B cell (primary cell): Measurements from ENCODE around the gene NPAS3. TPM values are rescaled to one million over a fixed set of nuclear protein-coding genes. Genes with fewer than 3 reads are reported as not detected.

Experiments used
- ATAC-seq: fragments of 200-7000 bp; cut with Tn5 transposase; one replicate; pipeline ENCODE4 v1.10.0; 2021; ENCODE audit warnings: low read depth, mild to moderate bottlenecking, moderate number of reproducible peaks, moderate library complexity
- CTCF ChIA-PET: fragments of 350-600 bp; sonication (Branson Sonifier 250); formaldehyde crosslinking; loops from one replicate; lab custom pipeline; 2021; ENCODE audit warnings: antibody characterized with exemption, inconsistent platforms; lab: Charles Lee
- POLR2A ChIA-PET: fragments of 350-600 bp; sonication (Branson Sonifier 250); formaldehyde crosslinking; loops from one replicate; lab custom pipeline; 2021; ENCODE audit warnings: antibody characterized with exemption; lab: Charles Lee
- DNase-seq: peaks from one replicate; pipeline ENCODE4 v3.0.0; 2013
- H2AFZ ChIP-seq: 2 replicates; pipeline ENCODE4 v1.6.1; 2012; ENCODE audit warnings: mild to moderate bottlenecking, low read depth, low read length; ENCODE audit not compliant: insufficient read depth, poor library complexity, severe bottlenecking
- H3K27ac ChIP-seq, 2 donors: 1 replicate in 1 of 2; 2 replicates in 1 of 2; pipeline ENCODE4 v1.5.1; 2012 to 2013; ENCODE audit warnings: low read length in 2 of 2, mild to moderate bottlenecking in 2 of 2, moderate library complexity in 1 of 2
- H3K27me3 ChIP-seq, 4 experiments: fragments of 200-600 bp in 1 of 4; sonication (generic) in 1 of 4; replicated peaks in 1 of 4; 1 replicate in 2 of 4; 2 replicates in 2 of 4; pipeline versions ENCODE4 v1.6.1 to v1.7.0; 2013 to 2016; ENCODE audit warnings: low read length in 3 of 4, mild to moderate bottlenecking in 2 of 4, mixed read lengths in 1 of 4, moderate library complexity in 1 of 4; ENCODE audit not compliant: insufficient read depth in 4 of 4, control insufficient read depth in 3 of 4; ENCODE audit errors: control extremely low read depth in 1 of 4
- H3K36me3 ChIP-seq, 2 experiments: replicated peaks in 1 of 2; 1 replicate in 1 of 2; 2 replicates in 1 of 2; pipeline versions ENCODE4 v1.6.1 to v1.7.1; 2013; ENCODE audit warnings: low read length in 1 of 2; ENCODE audit not compliant: insufficient read depth in 2 of 2, control insufficient read depth in 1 of 2; ENCODE audit errors: control extremely low read depth in 1 of 2, extremely low read depth in 1 of 2
- H3K4me1 ChIP-seq, 2 donors: fragments of 200-600 bp in 1 of 2; sonication (generic) in 1 of 2; 1 replicate in 1 of 2; 2 replicates in 1 of 2; pipeline versions ENCODE4 v1.5.1 to v1.6.1; 2013 to 2017; ENCODE audit warnings: low read length in 2 of 2; ENCODE audit not compliant: control insufficient read depth in 2 of 2, insufficient read depth in 2 of 2
- H3K4me2 ChIP-seq: replicated peaks from 2 replicates; pipeline ENCODE3; 2012; ENCODE audit warnings: mild to moderate bottlenecking, low read depth, low read length; ENCODE audit not compliant: poor library complexity, severe bottlenecking
- H3K4me3 ChIP-seq, 5 experiments: fragments of 200-600 bp in 1 of 5; sonication (generic) in 1 of 5; 1 replicate in 3 of 5; 2 replicates in 2 of 5; pipeline versions ENCODE4 v1.5.1 to v1.7.0; 2011 to 2016; ENCODE audit warnings: low read length in 4 of 5, mild to moderate bottlenecking in 4 of 5, low read depth in 2 of 5, control low read depth in 1 of 5, moderate library complexity in 1 of 5; ENCODE audit not compliant: insufficient read depth in 1 of 5; ENCODE audit errors: control extremely low read depth in 1 of 5, extremely low read depth in 1 of 5
- H3K79me2 ChIP-seq: fragments of 200-600 bp; sonication (generic); one replicate; pipeline ENCODE4 v1.6.0; 2016; ENCODE audit warnings: low read length; ENCODE audit not compliant: control insufficient read depth, insufficient read depth
- H3K9ac ChIP-seq: fragments of 200-600 bp; sonication (generic); 2 replicates; pipeline ENCODE4 v1.6.1; 2017; ENCODE audit warnings: mild to moderate bottlenecking, low read length, moderate library complexity
- H3K9me3 ChIP-seq, 3 donors: one replicate each; pipeline versions ENCODE4 v1.6.1 to v1.7.1; 2013; ENCODE audit warnings: low read length in 2 of 3; ENCODE audit not compliant: control insufficient read depth in 2 of 3, insufficient read depth in 1 of 3; ENCODE audit errors: control extremely low read depth in 1 of 3
- H4K20me1 ChIP-seq: 2 replicates; pipeline ENCODE4 v1.6.0; 2012; ENCODE audit warnings: mild to moderate bottlenecking, low read length; ENCODE audit not compliant: insufficient read depth, control insufficient read depth, poor library complexity, severe bottlenecking
- H3K27ac Mint-ChIP-seq: one replicate; pipeline ENCODE4 v1.8.0; 2021; ENCODE audit warnings: mixed read lengths
- H3K27me3 Mint-ChIP-seq: one replicate; pipeline ENCODE4 v1.8.0; 2021; ENCODE audit warnings: mixed read lengths
- H3K4me1 Mint-ChIP-seq: one replicate; pipeline ENCODE4 v1.8.0; 2021; ENCODE audit warnings: mixed read lengths
- H3K4me3 Mint-ChIP-seq: one replicate; pipeline ENCODE4 v1.8.0; 2021; ENCODE audit warnings: mixed read lengths
- H3K9me3 Mint-ChIP-seq: one replicate; pipeline ENCODE4 v1.8.0; 2022; ENCODE audit warnings: mixed read lengths; ENCODE audit not compliant: insufficient read depth
- EZH2 ChIP-seq: IDR thresholded peaks from 2 replicates; pipeline ENCODE4 v1.6.1; 2012; ENCODE audit warnings: borderline replicate concordance, low read depth, mild to moderate bottlenecking, moderate library complexity, low read length; ENCODE audit not compliant: insufficient read depth, poor library complexity, severe bottlenecking
- WGBS: methylation state at CpG from one replicate; pipeline ENCODE4 v1.1.5; 2013; ENCODE audit warnings: missing lambda C conversion rate; ENCODE audit not compliant: insufficient coverage; 5-methylcytosine and 5-hydroxymethylcytosine counted together
- intact Hi-C: fragments of 100-400 bp; cut with micrococcal nuclease; formaldehyde crosslinking; loops from one replicate; pipeline ENCODE4 v1.10.0; 2022
- polyA plus RNA-seq: library from polyadenylated mRNA; depleted of rRNA; stranded (reverse); fragments of >200 nt; gene quantifications from 2 replicates; pipeline ENCODE4 v1.2.3, GENCODE V29; 2012
- total RNA-seq, 2 donors: library from RNA; stranded (reverse); fragments of 120-200 nt in 1 of 2; gene quantifications; 1 replicate in 1 of 2; 2 replicates in 1 of 2; pipeline versions ENCODE4 v1.2.3 to v1.2.4, GENCODE V29; 2013 to 2022
- TF ChIP-seq, protein P1 (sequence below): fragments of 200-600 bp; IDR thresholded peaks from one replicate; pipeline ENCODE4 v1.8.0; 2022; ENCODE audit warnings: antibody characterized with exemption, mild to moderate bottlenecking

NPAS3 gene
- total and polyA plus RNA-seq, 2 donors (not counting 1 experiment from before 2014, with no cell fraction given) = not detected

DNA sequence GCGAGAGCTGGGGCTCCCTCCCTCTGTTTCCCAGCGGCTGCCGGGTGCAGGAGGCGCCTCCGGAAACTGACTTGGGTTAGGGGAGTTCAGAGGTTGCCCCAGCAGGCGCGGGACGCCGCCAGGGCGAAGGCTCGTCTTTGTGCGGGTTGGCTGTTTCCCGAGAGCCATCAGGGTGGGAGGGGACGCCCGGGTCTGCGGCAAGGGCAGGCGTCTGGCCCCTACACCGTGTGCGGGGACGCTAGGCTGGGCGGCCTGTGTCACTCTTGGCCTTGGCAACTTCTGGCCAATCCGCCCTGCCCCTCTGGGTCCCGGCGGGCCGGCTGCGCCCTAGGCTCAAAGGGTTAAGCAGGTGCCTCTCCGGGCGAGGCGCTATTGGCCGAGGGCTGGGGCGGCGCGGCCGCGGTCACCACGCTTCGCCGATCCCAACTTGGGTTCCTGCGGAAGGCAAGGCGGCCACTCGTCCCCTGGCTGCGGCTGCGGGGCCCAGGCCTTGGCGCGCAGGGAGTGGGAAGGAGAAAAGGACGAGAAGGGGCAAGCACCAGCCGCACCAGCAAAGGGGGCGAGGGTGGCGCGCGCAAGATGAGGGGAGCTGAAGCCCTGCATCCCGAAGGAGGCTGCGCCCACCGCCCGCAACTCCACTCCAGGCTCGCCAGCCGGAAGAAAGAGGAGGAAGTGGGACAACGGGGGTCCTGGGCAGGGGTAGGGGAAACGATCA, 5.6 kb upstream of the NPAS3 start:
- intact Hi-C loops = no loop called here
- no peak for ATAC-seq
- no peak for DNase-seq
- Mint-ChIP-seq H3K27ac (no peak overlapping the region), H3K4me3 (no peak overlapping the region), H3K9me3 (no peaks in the 10 kb centered on the region), H3K4me1 (peaks cover 6% of the 10 kb centered on the region), H3K27me3 (peaks cover 69% of the 10 kb centered on the region)
- H3K27me3 ChIP-seq = peaks cover 0 to 47% (median 36%) of the 10 kb centered on the region in 4 experiments
- no peak overlapping the region for H3K4me3 ChIP-seq
- POLR2A ChIA-PET = no interaction called here
- 8% methylated on average over 53 of the region's 59 CpGs for WGBS
- H3K9ac ChIP-seq = no peak overlapping the region
- no peaks in the 10 kb centered on the region for H4K20me1 ChIP-seq
- peak overlapping the region; percentile 6 for H3K4me2 ChIP-seq
- CTCF ChIA-PET = no interaction called here
- H3K4me1 ChIP-seq = peaks cover 5 to 16% of the 10 kb centered on the region in 2 donors
- no peak for TF ChIP-seq EZH2
- TF ChIP-seq, protein P1, sequence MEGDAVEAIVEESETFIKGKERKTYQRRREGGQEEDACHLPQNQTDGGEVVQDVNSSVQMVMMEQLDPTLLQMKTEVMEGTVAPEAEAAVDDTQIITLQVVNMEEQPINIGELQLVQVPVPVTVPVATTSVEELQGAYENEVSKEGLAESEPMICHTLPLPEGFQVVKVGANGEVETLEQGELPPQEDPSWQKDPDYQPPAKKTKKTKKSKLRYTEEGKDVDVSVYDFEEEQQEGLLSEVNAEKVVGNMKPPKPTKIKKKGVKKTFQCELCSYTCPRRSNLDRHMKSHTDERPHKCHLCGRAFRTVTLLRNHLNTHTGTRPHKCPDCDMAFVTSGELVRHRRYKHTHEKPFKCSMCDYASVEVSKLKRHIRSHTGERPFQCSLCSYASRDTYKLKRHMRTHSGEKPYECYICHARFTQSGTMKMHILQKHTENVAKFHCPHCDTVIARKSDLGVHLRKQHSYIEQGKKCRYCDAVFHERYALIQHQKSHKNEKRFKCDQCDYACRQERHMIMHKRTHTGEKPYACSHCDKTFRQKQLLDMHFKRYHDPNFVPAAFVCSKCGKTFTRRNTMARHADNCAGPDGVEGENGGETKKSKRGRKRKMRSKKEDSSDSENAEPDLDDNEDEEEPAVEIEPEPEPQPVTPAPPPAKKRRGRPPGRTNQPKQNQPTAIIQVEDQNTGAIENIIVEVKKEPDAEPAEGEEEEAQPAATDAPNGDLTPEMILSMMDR = no peak
- no peak overlapping the region for H3K27ac ChIP-seq
- H3K36me3 ChIP-seq = no peaks in the 10 kb centered on the region
- H2AFZ ChIP-seq = no peak overlapping the region
- no peaks in the 10 kb centered on the region for H3K79me2 ChIP-seq
- H3K9me3 ChIP-seq = peaks cover 0 to 22% (median 0%) of the 10 kb centered on the region in 3 donors

DNA sequence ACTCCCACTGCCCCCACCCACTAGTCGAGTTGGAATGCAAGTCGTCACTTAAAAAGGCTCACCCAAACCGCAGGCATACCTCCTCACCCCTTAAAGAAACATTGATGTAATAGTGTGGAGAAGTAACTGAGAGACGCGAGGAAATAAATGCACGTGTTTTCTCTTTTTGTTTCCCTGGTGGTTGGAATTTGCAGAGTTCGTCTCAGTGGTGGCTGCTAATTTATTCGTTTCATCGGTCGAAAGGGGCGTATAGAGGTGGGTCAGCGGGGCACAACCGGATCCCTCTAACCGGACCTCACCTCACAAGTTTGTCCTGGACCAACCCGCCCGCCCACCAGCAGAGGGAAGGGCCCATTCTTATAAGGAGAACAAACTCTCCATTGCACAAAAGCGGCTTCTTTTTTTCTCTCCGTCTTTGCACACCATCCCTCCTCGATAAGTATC, 5.0 kb upstream of the NPAS3 start:
- ATAC-seq (no peak), DNase-seq (peak; percentile 7)
- Mint-ChIP-seq H3K27me3 (peaks cover 72% of the 10 kb centered on the region), H3K4me3 (no peak overlapping the region), H3K4me1 (peaks cover 8% of the 10 kb centered on the region), H3K27ac (no peak overlapping the region), H3K9me3 (no peaks in the 10 kb centered on the region)
- H3K27ac ChIP-seq = no peak overlapping the region
- intact Hi-C loops = no loop called here
- no peak overlapping the region for H3K9ac ChIP-seq
- peaks cover 0 to 51% (median 36%) of the 10 kb centered on the region in 4 experiments for H3K27me3 ChIP-seq
- 10% methylated on average over 16 of the region's 19 CpGs for WGBS
- H3K4me3 ChIP-seq = no peak overlapping the region
- ChIA-PET CTCF (no interaction called here), POLR2A (no interaction called here)
- H3K79me2 ChIP-seq = no peaks in the 10 kb centered on the region
- no peak for TF ChIP-seq EZH2
- TF ChIP-seq, protein P1 = no peak
- peaks cover 8 to 20% of the 10 kb centered on the region in 2 donors for H3K4me1 ChIP-seq
- H3K9me3 ChIP-seq = peaks cover 0 to 25% (median 0%) of the 10 kb centered on the region in 3 donors
- H3K4me2 ChIP-seq = peak overlapping the region; percentile 27
- H3K36me3 ChIP-seq = no peaks in the 10 kb centered on the region
- no peaks in the 10 kb centered on the region for H4K20me1 ChIP-seq
- peak overlapping the region; percentile 16 for H2AFZ ChIP-seq
